GM18519 (cell line): ENCODE results near the gene BORCS5.
"Not testable (repeated sequence)": the region's sequence is repeated elsewhere in the genome, so short reads cannot be mapped to it uniquely, and the experiment has no call there.

ENCODE experiments used
- ATAC-seq: cut with Tn5 transposase; IDR thresholded peaks from one replicate; pipeline ENCODE4 v1.9.1; 2021; ENCODE audit warnings: mild to moderate bottlenecking, moderate library complexity; ENCODE audit not compliant: unreplicated experiment, low FRiP score

BORCS5 gene

GRCh38 chr12:12351468-12352185 lies 5.3 kb upstream of the BORCS5 start:
- ATAC-seq: not testable (repeated sequence)

GRCh38 chr12:12353276-12353675 lies 3.6 kb upstream of the BORCS5 start:
- ATAC-seq: no peak

- no peak for ATAC-seq
Measured at GRCh38 chr12:12353807-12354206, 3.1 kb upstream of the BORCS5 start.

GRCh38 chr12:12356467-12356895 lies 397 bp upstream of the BORCS5 start:
- ATAC-seq: no peak

- ATAC-seq: no peak
Measured at GRCh38 chr12:12357719-12358461, 1.0 kb downstream of the BORCS5 start.

GRCh38 chr12:12358528-12358927 lies 1.6 kb downstream of the BORCS5 start:
- ATAC-seq: no peak

- no peak for ATAC-seq
Measured at GRCh38 chr12:12364787-12365445, 8.0 kb downstream of the BORCS5 start.

- no peak for ATAC-seq
Measured at GRCh38 chr12:12365446-12365802, 8.5 kb downstream of the BORCS5 start.

GRCh38 chr12:12365931-12366431 lies 9.1 kb downstream of the BORCS5 start:
- ATAC-seq: no peak

- ATAC-seq: no peak
Measured at GRCh38 chr12:12366701-12367481, 10.0 kb downstream of the BORCS5 start.

- no peak for ATAC-seq
Measured at GRCh38 chr12:12367482-12367998, 10.7 kb downstream of the BORCS5 start.

- ATAC-seq: no peak
Measured at GRCh38 chr12:12372946-12373722, 16.3 kb downstream of the BORCS5 start.

- no peak for ATAC-seq
Measured at GRCh38 chr12:12376646-12377448, 20.0 kb downstream of the BORCS5 start.

- no peak for ATAC-seq
Measured at GRCh38 chr12:12378616-12379015, 21.7 kb downstream of the BORCS5 start.

GRCh38 chr12:12379831-12380730 lies 23.2 kb downstream of the BORCS5 start:
- no peak for ATAC-seq

GRCh38 chr12:12380949-12381593 lies 24.2 kb downstream of the BORCS5 start:
- ATAC-seq: no peak

GRCh38 chr12:12381982-12382381 lies 25.1 kb downstream of the BORCS5 start:
- no peak for ATAC-seq
